ENCODE measurements around the gene KCNMA1.
A peak's percentile ranks its signal among the peaks of the same experiment; 100 is the strongest.

The KCNMA1 gene

GRCh38 chr10:77511498-77512218 lies 126.0 kb downstream of the KCNMA1 start:
- Histone ChIP-seq H4K91ac (ENCODE audit: low read depth, low read length, poor library complexity) (no peak overlapping the region), H3K36me3 (replicated peaks in 1 of 2; ENCODE audit: control insufficient read depth in 2 of 2, insufficient read depth in 2 of 2, low read length in 2 of 2) (no peaks in the 10 kb centered on the region), H3K4me3 (ENCODE audit: low read length in 2 of 2) (no peak overlapping the region), H3K18ac (ENCODE audit: low read length) (no peak overlapping the region), H3K4me2 (ENCODE audit: insufficient read depth, low read length, poor library complexity, severe bottlenecking) (no peak overlapping the region), H2BK12ac (ENCODE audit: low read length) (no peak overlapping the region), H3K9me3 (replicated peaks in 1 of 2; ENCODE audit: control insufficient read depth in 2 of 2, insufficient read depth in 1 of 2, low read depth in 1 of 2, low read length in 2 of 2) (no peaks in the 10 kb centered on the region), H2BK5ac (ENCODE audit: low read length) (no peak overlapping the region), H3K23ac (ENCODE audit: low read depth, low read length, poor library complexity) (no peak overlapping the region), H3K27me3 (ENCODE audit: control insufficient read depth in 3 of 3, insufficient read depth in 3 of 3, low read depth in 1 of 3, low read length in 3 of 3) (no peaks in the 10 kb centered on the region), H2AK5ac (ENCODE audit: low read depth, low read length) (no peak overlapping the region), H3K4me1 (ENCODE audit: control insufficient read depth in 2 of 2, insufficient read depth in 1 of 2, low read depth in 1 of 2, low read length in 2 of 2) (peaks cover 0 to 23% of the 10 kb centered on the region in 2 donors), H2BK15ac (ENCODE audit: low read length) (no peak overlapping the region), H3K27ac (replicated peaks; ENCODE audit: low read length) (no peak overlapping the region), H3K9ac (ENCODE audit: low read depth, low read length, poor library complexity) (no peak overlapping the region), H2AFZ (ENCODE audit: low read length) (no peak overlapping the region), H4K8ac (ENCODE audit: low read depth, low read length) (no peak overlapping the region), H3K4ac (ENCODE audit: low read length) (no peak overlapping the region), H3K79me1 (ENCODE audit: low read depth, low read length) (no peaks in the 10 kb centered on the region), H2BK120ac (ENCODE audit: low read depth, low read length) (no peak overlapping the region), H3K14ac (ENCODE audit: low read length) (no peak overlapping the region)
- peak; percentile 21 for DNase-seq (ENCODE audit: low spot score)
- WGBS, 2 donors (ENCODE audit: extremely low coverage in 2 of 2, insufficient read length in 2 of 2, insufficient replicate concordance in 1 of 2): no CpG with 5 or more reads among the region's 6 CpGs

- H3K18ac ChIP-seq (ENCODE audit: low read length): peak overlapping the region; percentile 45
- DNase-seq (ENCODE audit: low spot score): no peak
- H3K79me1 ChIP-seq (ENCODE audit: low read depth, low read length): no peaks in the 10 kb centered on the region
- no peak overlapping the region for H2AK5ac ChIP-seq (ENCODE audit: low read depth, low read length)
- H3K23ac ChIP-seq (ENCODE audit: low read depth, low read length, poor library complexity): no peak overlapping the region
- no peaks in the 10 kb centered on the region for H3K36me3 ChIP-seq (replicated peaks in 1 of 2; ENCODE audit: control insufficient read depth in 2 of 2, insufficient read depth in 2 of 2, low read length in 2 of 2)
- no peak overlapping the region for H3K4ac ChIP-seq (ENCODE audit: low read length)
- no peak overlapping the region for H4K91ac ChIP-seq (ENCODE audit: low read depth, low read length, poor library complexity)
- no peak overlapping the region for H4K8ac ChIP-seq (ENCODE audit: low read depth, low read length)
- no peak overlapping the region for H2BK5ac ChIP-seq (ENCODE audit: low read length)
- H3K4me1 ChIP-seq (ENCODE audit: control insufficient read depth in 2 of 2, insufficient read depth in 1 of 2, low read depth in 1 of 2, low read length in 2 of 2): peaks cover 0 to 23% of the 10 kb centered on the region in 2 donors
- no CpG with 5 or more reads among the region's 7 CpGs for WGBS, 2 donors (ENCODE audit: extremely low coverage in 2 of 2, insufficient read length in 2 of 2, insufficient replicate concordance in 1 of 2)
- no peak overlapping the region for H3K14ac ChIP-seq (ENCODE audit: low read length)
- no peaks in the 10 kb centered on the region for H3K27me3 ChIP-seq (ENCODE audit: control insufficient read depth in 3 of 3, insufficient read depth in 3 of 3, low read depth in 1 of 3, low read length in 3 of 3)
- no peaks in the 10 kb centered on the region for H3K9me3 ChIP-seq (replicated peaks in 1 of 2; ENCODE audit: control insufficient read depth in 2 of 2, insufficient read depth in 1 of 2, low read depth in 1 of 2, low read length in 2 of 2)
- H3K4me2 ChIP-seq (ENCODE audit: insufficient read depth, low read length, poor library complexity, severe bottlenecking): no peak overlapping the region
- H2BK15ac ChIP-seq (ENCODE audit: low read length): no peak overlapping the region
- H3K9ac ChIP-seq (ENCODE audit: low read depth, low read length, poor library complexity): no peak overlapping the region
- H2BK120ac ChIP-seq (ENCODE audit: low read depth, low read length): no peak overlapping the region
- H2BK12ac ChIP-seq (ENCODE audit: low read length): no peak overlapping the region
- no peak overlapping the region for H3K4me3 ChIP-seq (ENCODE audit: low read length in 2 of 2)
- H3K27ac ChIP-seq (replicated peaks; ENCODE audit: low read length): no peak overlapping the region
- no peak overlapping the region for H2AFZ ChIP-seq (ENCODE audit: low read length)
Measured at GRCh38 chr10:77510695-77511094, 126.9 kb downstream of the KCNMA1 start.

- H3K36me3 ChIP-seq (replicated peaks in 1 of 2; ENCODE audit: control insufficient read depth in 2 of 2, insufficient read depth in 2 of 2, low read length in 2 of 2): no peaks in the 10 kb centered on the region
- no peak overlapping the region for H2AFZ ChIP-seq (ENCODE audit: low read length)
- H2BK15ac ChIP-seq (ENCODE audit: low read length): no peak overlapping the region
- H4K91ac ChIP-seq (ENCODE audit: low read depth, low read length, poor library complexity): no peak overlapping the region
- peaks cover 0 to 23% of the 10 kb centered on the region in 2 donors for H3K4me1 ChIP-seq (ENCODE audit: control insufficient read depth in 2 of 2, insufficient read depth in 1 of 2, low read depth in 1 of 2, low read length in 2 of 2)
- no peak overlapping the region for H3K4me3 ChIP-seq (ENCODE audit: low read length in 2 of 2)
- no peak overlapping the region for H2BK120ac ChIP-seq (ENCODE audit: low read depth, low read length)
- H2AK5ac ChIP-seq (ENCODE audit: low read depth, low read length): no peak overlapping the region
- no peaks in the 10 kb centered on the region for H3K79me1 ChIP-seq (ENCODE audit: low read depth, low read length)
- H3K9me3 ChIP-seq (replicated peaks in 1 of 2; ENCODE audit: control insufficient read depth in 2 of 2, insufficient read depth in 1 of 2, low read depth in 1 of 2, low read length in 2 of 2): no peaks in the 10 kb centered on the region
- no CpG with 5 or more reads among the region's 2 CpGs for WGBS, 2 donors (ENCODE audit: extremely low coverage in 2 of 2, insufficient read length in 2 of 2, insufficient replicate concordance in 1 of 2)
- no peak overlapping the region for H3K4me2 ChIP-seq (ENCODE audit: insufficient read depth, low read length, poor library complexity, severe bottlenecking)
- H3K18ac ChIP-seq (ENCODE audit: low read length): no peak overlapping the region
- no peak overlapping the region for H3K27ac ChIP-seq (replicated peaks; ENCODE audit: low read length)
- no peak overlapping the region for H3K14ac ChIP-seq (ENCODE audit: low read length)
- no peak overlapping the region for H2BK5ac ChIP-seq (ENCODE audit: low read length)
- DNase-seq (ENCODE audit: low spot score): no peak
- H4K8ac ChIP-seq (ENCODE audit: low read depth, low read length): no peak overlapping the region
- H2BK12ac ChIP-seq (ENCODE audit: low read length): no peak overlapping the region
- H3K27me3 ChIP-seq (ENCODE audit: control insufficient read depth in 3 of 3, insufficient read depth in 3 of 3, low read depth in 1 of 3, low read length in 3 of 3): no peaks in the 10 kb centered on the region
- H3K4ac ChIP-seq (ENCODE audit: low read length): no peak overlapping the region
- no peak overlapping the region for H3K23ac ChIP-seq (ENCODE audit: low read depth, low read length, poor library complexity)
- H3K9ac ChIP-seq (ENCODE audit: low read depth, low read length, poor library complexity): no peak overlapping the region
Measured at GRCh38 chr10:77510294-77510693, 127.3 kb downstream of the KCNMA1 start.

GRCh38 chr10:77509391-77509790 lies 128.2 kb downstream of the KCNMA1 start:
- no peak overlapping the region for H4K8ac ChIP-seq (ENCODE audit: low read depth, low read length)
- no peak overlapping the region for H3K9ac ChIP-seq (ENCODE audit: low read depth, low read length, poor library complexity)
- H3K14ac ChIP-seq (ENCODE audit: low read length): no peak overlapping the region
- H3K4me2 ChIP-seq (ENCODE audit: insufficient read depth, low read length, poor library complexity, severe bottlenecking): no peak overlapping the region
- no peak for DNase-seq (ENCODE audit: low spot score)
- H4K91ac ChIP-seq (ENCODE audit: low read depth, low read length, poor library complexity): no peak overlapping the region
- no peaks in the 10 kb centered on the region for H3K9me3 ChIP-seq (replicated peaks in 1 of 2; ENCODE audit: control insufficient read depth in 2 of 2, insufficient read depth in 1 of 2, low read depth in 1 of 2, low read length in 2 of 2)
- no peak overlapping the region for H2BK12ac ChIP-seq (ENCODE audit: low read length)
- H2BK120ac ChIP-seq (ENCODE audit: low read depth, low read length): no peak overlapping the region
- no peaks in the 10 kb centered on the region for H3K79me1 ChIP-seq (ENCODE audit: low read depth, low read length)
- H3K4ac ChIP-seq (ENCODE audit: low read length): no peak overlapping the region
- peaks cover 0 to 25% of the 10 kb centered on the region in 2 donors for H3K4me1 ChIP-seq (ENCODE audit: control insufficient read depth in 2 of 2, insufficient read depth in 1 of 2, low read depth in 1 of 2, low read length in 2 of 2)
- no peak overlapping the region for H2AK5ac ChIP-seq (ENCODE audit: low read depth, low read length)
- H3K18ac ChIP-seq (ENCODE audit: low read length): no peak overlapping the region
- H3K27me3 ChIP-seq (ENCODE audit: control insufficient read depth in 3 of 3, insufficient read depth in 3 of 3, low read depth in 1 of 3, low read length in 3 of 3): no peaks in the 10 kb centered on the region
- no peak overlapping the region for H3K23ac ChIP-seq (ENCODE audit: low read depth, low read length, poor library complexity)
- H3K4me3 ChIP-seq (ENCODE audit: low read length in 2 of 2): no peak overlapping the region
- no peak overlapping the region for H2BK5ac ChIP-seq (ENCODE audit: low read length)
- no peaks in the 10 kb centered on the region for H3K36me3 ChIP-seq (replicated peaks in 1 of 2; ENCODE audit: control insufficient read depth in 2 of 2, insufficient read depth in 2 of 2, low read length in 2 of 2)
- H2AFZ ChIP-seq (ENCODE audit: low read length): no peak overlapping the region
- no peak overlapping the region for H3K27ac ChIP-seq (replicated peaks; ENCODE audit: low read length)
- H2BK15ac ChIP-seq (ENCODE audit: low read length): no peak overlapping the region
- WGBS, 2 donors (ENCODE audit: extremely low coverage in 2 of 2, insufficient read length in 2 of 2, insufficient replicate concordance in 1 of 2): no CpG with 5 or more reads among the region's 6 CpGs

Measured in neuronal stem cell (in vitro differentiated cells).